WTC11 (cell line): Measurements from ENCODE around the gene EXOSC1. TPM values are rescaled to one million over a fixed set of nuclear protein-coding genes. Genes with fewer than 3 reads are reported as not detected.

Experiments used
- ATAC-seq: fragments of 200-7000 bp; cut with Tn5 transposase; 2 replicates; pipeline ENCODE4 v1.10.0; 2021; ENCODE audit warnings: mild to moderate bottlenecking, moderate library complexity
- CTCF ChIA-PET: fragments of 300-600 bp; sonication (Branson Sonifier 250); formaldehyde crosslinking; loops from one replicate; lab custom pipeline; 2021; ENCODE audit warnings: antibody characterized with exemption; lab: Charles Lee
- POLR2A ChIA-PET: fragments of 350-600 bp; sonication (Branson Sonifier 250); formaldehyde crosslinking; loops from one replicate; lab custom pipeline; 2021; ENCODE audit warnings: antibody characterized with exemption; lab: Charles Lee
- DNase-seq: peaks from one replicate; pipeline ENCODE4 v3.0.0; 2021; ENCODE audit warnings: low spot score
- H3K27ac Mint-ChIP-seq: 2 replicates; pipeline ENCODE4 v1.8.0; 2021; ENCODE audit warnings: mixed read lengths
- H3K27me3 Mint-ChIP-seq: 2 replicates; pipeline ENCODE4 v1.8.0; 2021; ENCODE audit warnings: low read depth, mild to moderate bottlenecking, moderate library complexity, mixed read lengths
- H3K36me3 Mint-ChIP-seq: 2 replicates; pipeline ENCODE4 v1.8.0; 2021; ENCODE audit warnings: mixed read lengths
- H3K4me1 Mint-ChIP-seq: 2 replicates; pipeline ENCODE4 v1.8.0; 2022; ENCODE audit warnings: mixed read lengths
- H3K4me3 Mint-ChIP-seq: 2 replicates; pipeline ENCODE4 v1.8.0; 2021; ENCODE audit warnings: mild to moderate bottlenecking, moderate library complexity, mixed read lengths
- H3K9me3 Mint-ChIP-seq: 2 replicates; pipeline ENCODE4 v1.8.0; 2021; ENCODE audit warnings: mixed read lengths
- ATF3 ChIP-seq: sonication (generic); formaldehyde crosslinking; conservative IDR thresholded peaks from 2 replicates; pipeline ENCODE4 v1.8.1; 2022; ENCODE audit warnings: mild to moderate bottlenecking, missing genetic modification reagents
- CREB1 ChIP-seq: sonication (generic); formaldehyde crosslinking; IDR thresholded peaks from 2 replicates; pipeline ENCODE4 v1.8.0; 2023; ENCODE audit warnings: mild to moderate bottlenecking, missing genetic modification reagents
- E2F5 ChIP-seq: sonication (generic); formaldehyde crosslinking; IDR thresholded peaks from 2 replicates; pipeline ENCODE4 v1.8.1; 2022; ENCODE audit warnings: mild to moderate bottlenecking, moderate library complexity, missing genetic modification reagents
- FOXP1 ChIP-seq: sonication (generic); formaldehyde crosslinking; IDR thresholded peaks from 2 replicates; pipeline ENCODE4 v1.8.0; 2022; ENCODE audit warnings: missing genetic modification reagents, mild to moderate bottlenecking, moderate library complexity, borderline replicate concordance
- KAT7 ChIP-seq: sonication (generic); formaldehyde crosslinking; IDR thresholded peaks from 2 replicates; pipeline ENCODE4 v1.8.1; 2023; ENCODE audit warnings: missing genetic modification reagents, mild to moderate bottlenecking, borderline replicate concordance
- MLX ChIP-seq: sonication (generic); formaldehyde crosslinking; IDR thresholded peaks from 2 replicates; pipeline ENCODE4 v1.8.1; 2023; ENCODE audit warnings: mild to moderate bottlenecking, missing genetic modification reagents, moderate library complexity
- NFATC4 ChIP-seq: fragments of 250-450 bp; sonication (Bioruptor Pico); IDR thresholded peaks from 2 replicates; pipeline ENCODE4 v1.9.0; 2021; ENCODE audit warnings: mild to moderate bottlenecking
- NFE2L1 ChIP-seq: sonication (generic); formaldehyde crosslinking; IDR thresholded peaks from 2 replicates; pipeline ENCODE4 v1.8.1; 2023; ENCODE audit warnings: missing genetic modification reagents
- NFYB ChIP-seq: sonication (generic); formaldehyde crosslinking; conservative IDR thresholded peaks from 2 replicates; pipeline ENCODE4 v1.8.0; 2022; ENCODE audit warnings: low read depth, missing genetic modification reagents
- NR2C2 ChIP-seq: sonication (generic); formaldehyde crosslinking; IDR thresholded peaks from 2 replicates; pipeline ENCODE4 v1.8.0; 2022; ENCODE audit warnings: mild to moderate bottlenecking, missing genetic modification reagents
- OVOL2 ChIP-seq: fragments of 250-450 bp; sonication (Bioruptor Pico); IDR thresholded peaks from 2 replicates; pipeline ENCODE4 v1.9.0; 2021; ENCODE audit warnings: mild to moderate bottlenecking, borderline replicate concordance
- PRDM15 ChIP-seq: sonication (generic); formaldehyde crosslinking; IDR thresholded peaks from 2 replicates; pipeline ENCODE4 v1.8.0; 2022; ENCODE audit warnings: missing genetic modification reagents
- TP53 ChIP-seq: sonication (generic); formaldehyde crosslinking; IDR thresholded peaks from 2 replicates; pipeline ENCODE4 v1.8.1; 2023; ENCODE audit warnings: mild to moderate bottlenecking, missing genetic modification reagents
- USF1 ChIP-seq: sonication (generic); formaldehyde crosslinking; IDR thresholded peaks from 2 replicates; pipeline ENCODE4 v1.8.0; 2022; ENCODE audit warnings: mild to moderate bottlenecking, missing genetic modification reagents
- ZBTB43 ChIP-seq: sonication (generic); formaldehyde crosslinking; IDR thresholded peaks from 2 replicates; pipeline ENCODE4 v1.8.1; 2023; ENCODE audit warnings: mild to moderate bottlenecking, missing genetic modification reagents
- ZNF232 ChIP-seq: sonication (generic); formaldehyde crosslinking; IDR thresholded peaks from 2 replicates; pipeline ENCODE4 v1.8.0; 2022; ENCODE audit warnings: mild to moderate bottlenecking, missing genetic modification reagents
- ZNF281 ChIP-seq: sonication (generic); formaldehyde crosslinking; IDR thresholded peaks from 2 replicates; pipeline ENCODE4 v1.8.0; 2023; ENCODE audit warnings: mild to moderate bottlenecking, missing genetic modification reagents
- ZNF416 ChIP-seq: fragments of 250-450 bp; sonication (Bioruptor Pico); IDR thresholded peaks from 2 replicates; pipeline ENCODE4 v1.9.0; 2021; ENCODE audit warnings: mild to moderate bottlenecking, inconsistent platforms
- ZNF512 ChIP-seq: sonication (generic); formaldehyde crosslinking; IDR thresholded peaks from 2 replicates; pipeline ENCODE4 v1.8.1; 2022; ENCODE audit warnings: missing genetic modification reagents, borderline replicate concordance
- ZNF671 ChIP-seq: fragments of 250-450 bp; sonication (Bioruptor Pico); IDR thresholded peaks from 2 replicates; pipeline ENCODE4 v1.8.0; 2021; ENCODE audit warnings: mild to moderate bottlenecking
- total RNA-seq: library from RNA; stranded (reverse); gene quantifications from 3 replicates; pipeline ENCODE4 v1.2.3, GENCODE V29; 2021

Gene EXOSC1
- total RNA-seq, 1 experiment from 2014 or later: 53.7 TPM

- peak overlapping the region; percentile 60 for H3K27ac Mint-ChIP-seq
- DNase-seq (no peak), ATAC-seq (no peak)
- H3K4me1 Mint-ChIP-seq: peaks cover 21% of the 10 kb centered on the region
- ChIA-PET POLR2A (no interaction called here), CTCF (interaction anchor here (1.3 kb wide), 2 partner anchors 51 to 129 kb away, joined by 3 to 4 read pairs; no protein-coding TSS in a partner anchor)
- H3K9me3 Mint-ChIP-seq: no peaks in the 10 kb centered on the region
- no peaks in the 10 kb centered on the region for H3K27me3 Mint-ChIP-seq
- TF ChIP-seq CREB1 (CRISPR knock-in tag) (no peak), USF1 (CRISPR knock-in tag) (no peak), PRDM15 (CRISPR knock-in tag) (no peak), NFE2L1 (no peak), NR2C2 (CRISPR knock-in tag) (no peak), ZNF671 (no peak), ZNF281 (no peak), KAT7 (CRISPR knock-in tag) (no peak), NFYB (CRISPR knock-in tag) (no peak)
- H3K4me3 Mint-ChIP-seq: no peak overlapping the region
- peaks cover 18% of the 10 kb centered on the region for H3K36me3 Mint-ChIP-seq
These were observed 37.7 kb upstream of the EXOSC1 start for GRCh38 chr10:97483506-97483905.

GRCh38 chr10:97482381-97482780 is 36.6 kb upstream of the EXOSC1 start:
- peaks cover 21% of the 10 kb centered on the region for H3K4me1 Mint-ChIP-seq
- CTCF ChIA-PET: no interaction called here
- no peak for ATAC-seq
- H3K36me3 Mint-ChIP-seq: peaks cover 29% of the 10 kb centered on the region
- H3K27ac Mint-ChIP-seq: peak overlapping the region; percentile 94; the same call in 1 of the 2 replicates
- DNase-seq: no peak
- H3K9me3 Mint-ChIP-seq: no peaks in the 10 kb centered on the region
- POLR2A ChIA-PET: no interaction called here
- H3K27me3 Mint-ChIP-seq: no peaks in the 10 kb centered on the region
- no peak overlapping the region for H3K4me3 Mint-ChIP-seq
- TF ChIP-seq ZNF232 (CRISPR knock-in tag) (no peak), ZNF671 (no peak), NFATC4 (no peak), ZNF416 (no peak)

- peak overlapping the region; percentile 94 for H3K27ac Mint-ChIP-seq
- DNase-seq: no peak
- H3K4me3 Mint-ChIP-seq: no peak overlapping the region
- H3K27me3 Mint-ChIP-seq: no peaks in the 10 kb centered on the region
- H3K36me3 Mint-ChIP-seq: peaks cover 38% of the 10 kb centered on the region
- no peak for ATAC-seq
- peaks cover 21% of the 10 kb centered on the region for H3K4me1 Mint-ChIP-seq
- no peaks in the 10 kb centered on the region for H3K9me3 Mint-ChIP-seq
- ChIA-PET POLR2A (interaction anchor here (1.4 kb wide), 1 partner anchor 16 kb away, joined by 4 read pairs; no protein-coding TSS in a partner anchor), CTCF (interaction anchor here (0.7 to 2.1 kb wide), 5 partner anchors 17 to 196 kb away, joined by 3 to 6 read pairs (median 5); no protein-coding TSS in a partner anchor)
- TF ChIP-seq TP53: no peak
- no peak for TF ChIP-seq MLX (CRISPR knock-in tag)
- no peak for TF ChIP-seq ZBTB43 (CRISPR knock-in tag)
- TF ChIP-seq ZNF512 (CRISPR knock-in tag): no peak
- TF ChIP-seq FOXP1: no peak
- no peak for TF ChIP-seq OVOL2 (CRISPR knock-in tag)
- TF ChIP-seq E2F5 (CRISPR knock-in tag): no peak
- no peak for TF ChIP-seq CREB1 (CRISPR knock-in tag)
- TF ChIP-seq ATF3 (CRISPR knock-in tag): no peak
These were observed 35.3 kb upstream of the EXOSC1 start for GRCh38 chr10:97481071-97481470.
